ENCODE results near the gene DYNLL1.
A peak's percentile ranks its signal among the peaks of the same experiment; 100 is the strongest.
"Not testable (repeated sequence)": the region's sequence is repeated elsewhere in the genome, so short reads cannot be mapped to it uniquely, and the experiment has no call there.

Gene DYNLL1

DNA sequence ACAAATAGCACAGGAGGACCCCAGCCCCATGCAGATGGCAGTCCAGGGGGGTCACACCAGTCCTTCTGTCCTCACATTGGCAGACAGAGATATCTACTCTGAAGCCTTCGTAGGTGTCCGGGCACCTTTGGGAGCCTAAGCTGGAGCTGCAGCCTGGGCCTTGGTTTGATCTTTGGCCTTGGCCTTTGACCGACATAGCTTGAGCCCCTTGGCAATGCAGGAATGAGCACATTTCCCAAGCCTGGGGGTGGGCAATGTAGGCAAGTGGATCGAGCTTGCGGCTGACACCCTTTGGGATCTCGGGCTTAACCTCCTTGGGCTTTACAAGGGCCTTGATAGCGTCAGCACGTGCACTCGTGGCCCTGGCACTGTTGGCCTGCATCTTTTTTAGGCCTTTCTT, 26.7 kb downstream of the DYNLL1 start:
- no peak for DNase-seq

DNA sequence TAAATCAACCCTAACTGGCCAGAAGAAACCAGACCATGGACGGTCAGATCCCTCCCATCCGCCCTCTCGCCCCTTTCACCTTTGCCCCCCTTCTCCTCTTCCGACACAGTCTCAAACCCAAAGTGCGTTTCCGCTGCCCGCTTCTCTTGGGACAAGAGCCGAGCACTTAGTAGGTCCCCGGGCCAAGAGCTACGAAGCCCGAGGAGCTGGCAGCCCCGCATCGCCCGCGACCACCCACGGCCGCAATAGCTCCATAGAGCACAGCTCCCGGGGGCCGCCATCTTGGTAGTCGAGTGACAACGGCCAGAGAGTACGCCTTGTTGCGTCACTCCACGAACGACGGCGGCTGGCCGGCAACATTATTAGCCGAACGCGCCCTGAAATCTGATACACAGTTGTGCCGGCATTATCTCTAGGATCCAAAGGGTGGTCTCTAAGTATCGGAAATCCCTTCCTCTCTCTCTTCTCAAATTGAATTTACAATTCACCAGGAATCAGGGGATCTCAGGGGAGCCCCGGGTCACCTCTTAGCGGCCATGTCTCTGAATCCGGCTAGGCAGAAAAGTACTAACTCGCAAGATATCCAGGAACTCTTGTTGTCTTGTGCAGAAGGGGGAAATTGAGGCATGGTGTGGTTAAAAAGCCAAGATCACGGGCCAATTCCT, 33.1 kb downstream of the DYNLL1 start, which contains the start of gene COQ5:
TSS of gene COQ5 (minus strand) at position 298 of the 665 bp plus-strand sequence. CDS start at position 281, 17 bp downstream.
- peak; percentile 78 for DNase-seq

DNA sequence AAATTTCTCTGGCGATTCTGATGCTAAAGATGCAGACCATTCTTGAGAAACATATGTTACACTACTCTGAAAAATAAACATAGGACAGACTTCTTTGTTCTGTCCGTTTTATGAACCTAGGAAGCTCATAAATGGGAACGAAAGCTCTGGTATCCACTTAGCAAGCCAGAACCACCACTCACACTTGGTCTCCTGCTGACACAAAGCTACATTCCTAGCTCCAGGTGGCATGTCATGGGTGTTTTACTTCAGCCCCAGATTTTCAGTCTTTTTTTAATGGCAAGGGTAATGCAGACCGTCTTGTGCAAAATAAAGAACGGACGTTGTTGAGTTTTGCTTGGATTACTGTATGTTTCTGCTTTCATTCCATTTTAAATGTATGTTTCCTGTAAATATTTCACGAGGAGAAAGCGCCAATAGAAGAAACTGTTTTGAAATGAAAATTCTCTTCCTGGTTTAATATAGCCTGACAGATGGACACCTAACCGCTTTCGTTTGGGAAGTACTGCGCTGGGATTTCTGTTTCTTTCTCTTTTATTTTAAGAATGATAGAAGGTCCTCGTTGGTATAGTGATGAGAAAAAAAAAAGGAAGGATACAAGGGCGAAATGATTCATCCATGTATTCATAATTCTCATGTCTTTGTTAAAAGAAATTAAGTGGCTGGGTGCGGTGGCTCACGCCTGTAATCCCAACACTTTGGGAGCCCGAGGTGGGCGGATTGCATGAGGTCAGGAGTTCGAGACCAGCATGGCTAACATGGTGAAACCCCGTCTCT, 33.9 kb downstream of the DYNLL1 start:
- DNase-seq: peak; percentile 54

DNA sequence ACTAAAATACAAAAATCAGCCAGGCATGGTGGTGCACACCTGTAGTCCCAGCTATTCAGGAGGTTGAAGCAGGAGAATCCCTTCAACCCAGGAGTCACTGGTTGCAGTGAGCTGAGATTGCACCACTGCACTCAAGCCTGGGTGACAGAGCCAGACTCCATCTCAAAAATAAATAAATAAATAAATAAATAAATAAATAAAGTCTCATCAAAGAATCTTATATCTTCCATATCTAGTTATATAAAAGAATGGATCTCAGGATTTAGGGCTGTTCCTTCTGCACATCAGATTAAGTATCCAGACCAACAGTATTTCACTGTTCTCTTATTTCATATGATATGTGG, 34.5 kb downstream of the DYNLL1 start:
- not testable (repeated sequence) for DNase-seq

DNA sequence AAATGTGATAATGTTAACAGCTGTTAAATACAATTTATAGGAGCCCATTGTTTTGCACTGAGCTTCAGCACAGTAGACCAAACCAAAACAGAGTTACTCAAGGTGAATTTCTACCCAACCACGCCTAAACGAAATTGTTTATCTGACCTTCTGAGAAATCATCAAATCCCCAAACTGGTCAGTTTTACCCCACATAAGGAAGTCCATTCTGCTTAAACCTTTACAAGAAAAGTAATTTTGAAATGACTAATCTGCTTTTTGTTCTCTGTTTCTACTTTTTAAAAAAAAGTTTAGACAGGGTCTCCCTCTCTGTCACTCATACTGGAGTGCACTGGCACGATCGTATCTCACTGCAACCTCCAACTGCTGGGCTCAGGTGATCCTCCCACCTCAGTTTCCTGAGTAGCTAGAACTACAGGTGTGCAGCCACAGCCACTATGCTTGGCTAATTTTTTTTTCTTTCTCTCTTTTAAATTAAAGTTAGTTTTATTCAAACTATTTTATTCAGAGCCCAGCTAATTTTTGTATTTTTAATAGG, 36.9 kb downstream of the DYNLL1 start:
- DNase-seq: no peak

DNA sequence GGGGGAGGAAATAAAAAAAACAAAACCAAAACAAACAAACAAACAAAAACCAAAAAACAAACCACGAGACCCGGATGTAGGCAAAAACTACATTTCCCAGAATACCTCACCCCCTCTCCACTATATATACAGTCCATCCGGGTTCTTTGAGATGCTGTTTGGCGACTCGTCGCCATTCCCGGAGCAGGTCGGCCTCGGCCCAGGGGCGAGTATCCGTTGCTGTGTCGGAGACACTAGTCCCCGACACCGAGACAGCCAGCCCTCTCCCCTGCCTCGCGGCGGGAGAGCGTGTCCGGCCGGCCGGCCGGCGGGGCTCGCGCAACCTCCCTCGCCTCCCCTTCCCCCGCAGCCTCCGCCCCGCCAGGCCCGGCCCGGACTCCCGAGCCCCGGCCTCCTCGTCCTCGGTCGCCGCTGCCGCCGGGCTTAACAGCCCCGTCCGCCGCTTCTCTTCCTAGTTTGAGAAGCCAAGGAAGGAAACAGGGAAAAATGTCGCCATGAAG, 38.3 kb downstream of the DYNLL1 start, which contains the start of gene RNF10:
TSS of gene RNF10 (plus strand) at position 154 of the 500 bp plus-strand sequence. CDS start 456 bp downstream, outside the sequence.
- DNase-seq: peak; percentile 86

DNA sequence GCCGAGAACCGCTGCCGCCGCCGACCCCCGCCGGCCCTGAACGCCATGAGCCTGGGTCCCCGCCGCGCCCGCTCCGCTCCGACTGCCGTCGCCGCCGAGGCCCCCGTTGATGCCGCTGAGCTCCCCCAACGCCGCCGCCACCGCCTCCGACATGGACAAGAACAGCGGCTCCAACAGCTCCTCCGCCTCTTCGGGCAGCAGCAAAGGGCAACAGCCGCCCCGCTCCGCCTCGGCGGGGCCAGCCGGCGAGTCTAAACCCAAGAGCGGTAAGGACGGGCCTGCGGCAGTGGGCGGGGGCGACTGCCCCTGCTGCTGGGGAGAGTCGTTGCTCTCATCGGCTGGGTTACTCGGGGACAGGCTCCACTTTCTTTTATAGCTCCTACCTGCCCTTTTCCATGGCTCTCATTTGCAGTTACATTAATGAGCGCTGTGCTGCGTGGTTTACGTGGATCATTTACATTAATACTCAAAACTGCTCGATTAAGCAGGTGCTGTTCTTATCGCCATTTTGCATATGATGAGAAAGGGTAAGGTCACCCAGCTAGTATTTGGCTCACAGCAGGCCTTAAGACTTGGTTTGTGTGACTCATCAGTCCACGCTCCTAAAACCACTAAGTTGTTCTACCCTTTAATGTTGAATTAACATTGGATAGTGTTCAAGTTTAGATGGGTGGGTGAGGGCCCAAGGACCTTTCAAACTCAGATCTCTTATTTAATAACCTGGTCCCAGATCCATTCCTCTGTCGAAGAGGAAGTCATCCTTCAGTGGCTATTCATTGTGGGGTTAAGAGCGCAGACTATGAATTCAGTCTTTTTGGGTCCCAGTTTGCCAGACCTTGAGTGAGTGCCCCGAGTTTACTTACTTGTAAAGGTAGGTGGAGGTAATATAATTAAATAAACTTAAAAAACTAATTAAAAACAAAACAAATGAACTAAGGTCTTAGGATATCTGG, 39.1 kb downstream of the DYNLL1 start:
- no peak for DNase-seq

DNA sequence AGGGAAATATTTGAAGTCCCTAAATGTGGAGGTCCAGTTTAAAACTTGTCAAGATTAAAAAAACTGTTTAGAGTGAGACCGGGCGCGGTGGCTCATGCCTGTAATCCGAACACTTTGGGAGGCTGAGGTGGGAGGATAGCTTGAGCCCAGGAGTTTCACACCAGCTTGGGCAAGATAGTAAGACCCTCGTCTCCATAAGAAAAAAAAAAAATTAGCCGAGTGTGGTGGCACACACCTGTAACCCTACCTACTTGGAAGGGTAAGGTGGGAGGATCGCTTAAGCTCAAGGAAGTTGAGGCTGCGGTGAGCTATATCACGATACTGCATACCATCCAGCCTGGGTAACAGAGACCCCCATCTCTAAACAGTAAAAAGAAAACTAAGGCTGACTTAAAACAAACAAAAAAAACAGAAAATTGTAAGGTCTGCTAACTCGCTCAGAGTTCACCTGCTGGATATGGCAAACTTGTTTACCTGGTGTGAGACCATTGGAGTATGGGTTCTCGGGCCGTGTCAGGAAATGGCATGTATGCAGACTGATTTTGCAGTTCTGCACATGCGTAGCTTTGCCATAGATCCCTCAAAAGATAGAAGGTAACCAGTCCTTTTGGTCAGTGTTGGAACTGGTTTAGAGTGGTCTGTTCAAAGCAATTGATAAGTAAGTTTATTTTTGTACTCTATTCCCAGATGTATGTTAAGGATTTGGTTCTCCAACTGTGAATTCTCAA, 40.3 kb downstream of the DYNLL1 start:
- DNase-seq: no peak

DNA sequence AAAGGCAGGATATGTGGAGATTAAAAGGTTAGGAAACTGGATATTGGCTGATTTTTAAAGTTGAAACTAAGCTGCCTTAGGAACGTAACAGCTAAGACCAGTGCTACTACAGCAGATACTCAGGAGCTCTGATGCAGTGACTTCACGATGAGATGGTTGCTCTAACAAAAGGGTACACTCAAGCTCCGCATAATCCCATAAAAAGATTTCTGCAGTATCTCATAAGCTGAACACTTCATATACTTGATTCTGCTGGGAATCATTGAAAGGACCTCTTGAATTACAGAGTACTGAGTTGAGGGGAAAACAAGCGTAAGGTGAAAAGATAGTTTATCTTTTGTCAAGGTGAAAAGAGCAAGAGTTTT, 41.9 kb downstream of the DYNLL1 start:
- DNase-seq: no peak

DNA sequence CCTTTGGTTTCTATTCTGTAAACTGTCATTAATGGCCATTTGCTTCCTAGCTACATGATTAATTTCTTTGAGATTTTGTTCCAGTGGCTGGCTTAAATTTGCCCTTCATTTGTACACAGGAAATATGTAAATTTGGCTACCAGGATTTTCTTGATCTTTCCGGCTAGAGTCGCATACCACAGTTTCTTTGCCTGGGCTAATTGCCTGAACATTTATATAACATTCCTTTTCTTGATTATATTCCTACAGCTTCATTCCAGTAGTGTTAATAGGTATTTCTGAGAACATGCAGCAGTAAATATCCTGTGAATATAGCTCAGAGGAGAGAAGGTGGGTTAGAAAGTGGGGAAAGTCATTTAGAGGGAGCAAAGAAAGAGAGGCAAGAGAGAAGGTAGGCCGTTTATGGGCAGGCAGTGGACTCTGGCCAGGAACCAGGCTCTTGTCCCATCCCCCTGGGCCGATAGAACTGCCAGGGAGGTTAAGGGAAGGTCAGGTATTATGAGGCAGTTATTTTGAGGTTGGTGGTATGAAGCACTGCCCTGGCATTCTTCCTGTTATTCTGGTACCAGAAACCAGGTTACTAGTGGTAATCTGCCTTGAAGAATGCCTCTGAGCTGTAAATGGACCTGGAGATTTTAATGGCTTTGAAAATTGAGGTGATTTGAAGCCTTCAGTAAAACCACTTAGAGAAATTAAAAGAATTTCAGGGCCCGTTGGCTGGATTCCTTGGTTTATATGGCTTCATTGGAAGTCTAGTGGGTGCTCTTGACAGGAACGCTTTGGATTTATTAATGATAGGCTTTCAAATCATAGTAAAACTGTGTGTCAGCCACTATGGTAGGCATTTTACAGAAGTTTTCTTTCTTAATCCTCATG, 42.6 kb downstream of the DYNLL1 start:
- DNase-seq: no peak

DNA sequence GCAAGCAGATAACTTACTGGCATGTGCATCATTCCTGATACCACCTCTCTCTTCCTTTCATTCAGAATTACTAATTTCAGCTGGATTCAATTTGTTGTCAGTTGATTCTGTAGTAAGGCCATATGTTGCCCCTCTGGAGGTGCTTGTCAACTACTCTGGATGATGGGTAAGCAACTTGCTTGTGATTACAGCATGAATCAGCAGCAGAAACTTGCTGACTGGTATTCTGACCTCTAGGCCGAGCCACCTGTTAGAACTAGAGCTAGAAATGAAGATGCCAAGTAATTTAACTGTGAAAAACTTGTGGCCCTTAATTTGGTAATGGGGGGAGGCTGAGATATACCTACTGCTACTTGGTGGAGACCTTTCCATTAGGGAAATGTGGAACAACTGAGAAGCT, 43.4 kb downstream of the DYNLL1 start:
- no peak for DNase-seq

DNA sequence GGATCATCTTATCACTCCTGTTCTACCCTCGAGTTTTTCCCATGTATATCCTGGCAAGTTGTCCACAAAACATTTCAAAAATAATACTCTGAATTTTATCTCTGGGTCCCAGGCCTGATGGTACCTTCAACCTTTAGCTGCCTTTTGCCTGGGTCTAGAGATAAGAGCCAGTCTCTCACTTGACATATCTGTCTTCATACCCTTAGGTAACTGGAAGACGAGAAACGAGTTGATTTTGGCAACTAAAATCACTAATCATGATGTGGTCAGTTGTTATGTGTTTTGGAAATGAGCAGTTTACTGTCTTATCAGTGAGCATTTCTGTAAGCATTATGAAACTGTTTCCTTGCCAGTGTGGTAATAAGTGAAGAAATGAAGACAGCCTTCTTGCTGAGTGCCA, 44.5 kb downstream of the DYNLL1 start:
- no peak for DNase-seq

DNA sequence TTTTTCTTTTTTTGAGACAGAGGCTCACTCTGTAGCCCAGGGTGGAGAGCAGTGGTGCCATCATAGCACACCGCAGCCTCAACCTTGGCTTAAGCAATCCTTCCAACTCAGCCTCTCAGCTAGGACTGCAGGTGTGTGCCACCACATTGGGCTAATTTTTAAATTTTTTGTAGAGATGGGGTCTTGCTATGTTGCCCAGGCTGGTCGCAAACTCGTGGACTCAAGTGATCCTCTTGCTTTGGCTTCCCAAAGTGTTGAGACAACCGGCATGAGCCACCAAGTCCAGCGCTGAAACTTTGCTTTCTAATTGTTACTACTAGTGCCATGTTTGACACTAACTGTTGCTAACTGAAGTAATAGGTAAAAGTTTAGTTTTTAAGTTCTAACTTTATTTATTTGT, 46.3 kb downstream of the DYNLL1 start:
- DNase-seq: no peak

DNA sequence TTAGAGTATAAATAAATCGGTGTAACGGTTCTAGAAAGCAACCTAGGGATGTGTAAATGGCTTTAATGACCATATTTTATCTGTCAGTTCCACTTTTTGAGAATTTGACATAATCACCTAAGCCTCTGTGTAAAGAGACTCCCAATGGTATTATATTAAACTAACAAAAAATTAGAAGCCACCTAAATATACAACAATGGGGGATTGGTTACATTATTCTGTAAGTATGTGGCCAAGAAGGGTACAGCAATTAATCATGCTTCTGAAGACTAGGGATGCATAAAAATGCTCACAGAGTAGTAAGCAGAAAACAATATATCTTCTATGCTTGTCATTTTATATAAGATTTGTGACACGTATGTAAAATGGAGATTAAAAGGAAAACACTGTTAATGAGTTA, 48.8 kb downstream of the DYNLL1 start:
- DNase-seq: no peak

DNA sequence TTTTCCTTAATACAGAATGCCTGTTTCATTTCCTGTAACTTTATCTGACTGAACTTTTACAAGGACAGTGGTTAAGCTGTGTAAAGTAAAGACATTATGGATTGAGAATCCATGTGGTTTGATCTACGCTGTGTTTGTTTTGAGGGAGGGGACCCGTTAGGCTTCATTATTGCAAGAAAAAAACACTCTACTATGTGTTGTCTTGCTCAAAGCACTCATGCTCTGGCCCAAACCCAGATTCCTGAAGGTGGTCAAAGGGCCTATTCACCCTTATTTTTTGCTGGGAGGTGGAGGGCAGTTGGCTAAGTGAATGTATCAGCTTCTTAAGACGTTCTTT, 50.1 kb downstream of the DYNLL1 start:
- no peak for DNase-seq

All from NCI-H2107 (cell line).